GM12873 (cell line): ENCODE results near the gene CALML6.

Experiments
- CTCF ChIP-seq: IDR thresholded peaks from 2 replicates; pipeline ENCODE4 v1.5.1; 2012; ENCODE audit warnings: low read depth, mild to moderate bottlenecking, moderate library complexity, low read length, control low read depth; ENCODE audit not compliant: insufficient read depth; ENCODE audit errors: missing control alignments

Gene CALML6

GRCh38 chr1:1941868-1942752 lies 27.1 kb downstream of the CALML6 start:
- no peak for TF ChIP-seq CTCF

GRCh38 chr1:1942753-1943656 lies 27.9 kb downstream of the CALML6 start:
- no peak for TF ChIP-seq CTCF

- peak; percentile 83 for TF ChIP-seq CTCF
Measured at GRCh38 chr1:1943834-1944570, 28.9 kb downstream of the CALML6 start.

- TF ChIP-seq CTCF: no peak
Measured at GRCh38 chr1:1945782-1946393, 30.8 kb downstream of the CALML6 start.

- TF ChIP-seq CTCF: no peak
Measured at GRCh38 chr1:1946540-1946939, 31.5 kb downstream of the CALML6 start.

GRCh38 chr1:1947493-1947892 lies 32.4 kb downstream of the CALML6 start:
- TF ChIP-seq CTCF: no peak
